Heart left ventricle (tissue), 13 donors: Measurements from ENCODE around the gene ARID5B.

Experiments used
- CTCF ChIP-seq, 12 donors: fragments of 200-600 bp; sonication (generic) in 4 of 12; IDR thresholded peaks; one replicate each; pipeline versions ENCODE4 v1.5.0 to v1.8.0; 2018 to 2022; ENCODE audit warnings: antibody characterized with exemption in 12 of 12, mild to moderate bottlenecking in 5 of 12
- POLR2A ChIP-seq, 2 donors: fragments of 450-650 bp; IDR thresholded peaks; one replicate each; pipeline ENCODE4 v1.6.1; 2017; ENCODE audit warnings: antibody characterized with exemption in 2 of 2, mild to moderate bottlenecking in 2 of 2, moderate library complexity in 2 of 2
- donor health status: ischemic (EF 13 %, LVEDD 7.1; RV severe dilation, severe dysfunction).
- donor health status: DM: no; HTN: yes; CAD: no.
- donor health status: DM: no; HTN: no; CAD: no.
- donor health status: ischemic (EF 25% LVEDD 6.9; RV normal size, moderate dysfunction).
- donor health status: ischemic (EF 25% LVEDD 5.7; RV mildly dilated, moderate dysfunction).
- donor health status: ischemic (EF 35%, LVEDD 5.7; RV mildly dilated, moderate dysfunction).
- donor health status: nonischemic (EF 11% LVEDD 7.7; RV severe dilation, severe dysfunction).
- donor health status: DM: yes; HTN: yes; CAD: no.
- donor health status: PGD.
- donor health status: ischemic (EF 29% LVEDD 5.4; RV normal size, mild dysfunction).
- donor health status: nonischemic (EF 23%, LVEDD 6.1; RV moderate dilation, normal function).

- TF ChIP-seq CTCF (IDR thresholded peaks at IDR 0.05) (no peak), POLR2A (IDR thresholded peaks at IDR 0.05) (no peak)
Measured at GRCh38 chr10:62081341-62082270, 180.1 kb downstream of the ARID5B start.
